Endothelial cell of umbilical vein (primary cell): ENCODE results near the gene IP6K2. TPM values are rescaled to one million over a fixed set of nuclear protein-coding genes. Genes with fewer than 3 reads are reported as not detected.

Experiments used
- BruUV-seq: library from RNA; stranded (reverse); fragments of 400-500 nt; replicated peaks from 2 replicates; lab custom pipeline; 2021; lab: Mats Ljungman, UMichigan
- CTCF ChIA-PET: fragments of 300-600, 350-600 bp; sonication (Branson Sonifier 250); formaldehyde crosslinking; loops from one replicate; lab custom pipeline; 2021; ENCODE audit warnings: antibody characterized with exemption, inconsistent platforms; lab: Charles Lee
- POLR2A ChIA-PET: fragments of 300-600, 350-600 bp; sonication (Branson Sonifier 250); formaldehyde crosslinking; loops from one replicate; lab custom pipeline; 2021; ENCODE audit warnings: antibody characterized with exemption, inconsistent platforms; lab: Charles Lee
- DNase-seq: peaks from one replicate; pipeline ENCODE4 v3.0.0-alpha.2; 2011; ENCODE audit warnings: low read depth, low spot score
- FAIRE-seq: peaks from 2 replicates; lab custom pipeline; 2011; peaks lifted over from hg19 to GRCh38; lab: Jason Lieb, UNC
- H2AFZ ChIP-seq: 2 replicates; pipeline ENCODE4 v1.6.0; 2012; ENCODE audit warnings: low read depth, low read length, control low read depth, inconsistent platforms
- H3K27ac ChIP-seq: 2 replicates; pipeline ENCODE4 v1.5.1; 2011; ENCODE audit warnings: low read depth, mild to moderate bottlenecking, control low read depth, low read length, moderate library complexity; ENCODE audit not compliant: insufficient read depth
- H3K27me3 ChIP-seq, 2 experiments: 2 replicates each; pipeline versions ENCODE4 v1.6.0 to v1.6.1; 2011; ENCODE audit warnings: low read length in 2 of 2, mixed read lengths in 1 of 2; ENCODE audit not compliant: control insufficient read depth in 2 of 2, insufficient read depth in 2 of 2
- H3K36me3 ChIP-seq, 2 experiments: 2 replicates in 1 of 2; 3 replicates in 1 of 2; pipeline ENCODE4 v1.5.1; 2011; ENCODE audit warnings: low read length in 2 of 2, mild to moderate bottlenecking in 1 of 2, moderate library complexity in 1 of 2; ENCODE audit not compliant: control insufficient read depth in 2 of 2, insufficient read depth in 2 of 2; ENCODE audit errors: extremely low read depth in 1 of 2
- H3K4me1 ChIP-seq: 3 replicates; pipeline ENCODE4 v1.5.1; 2011; ENCODE audit warnings: mild to moderate bottlenecking, low read length; ENCODE audit not compliant: control insufficient read depth, insufficient read depth; ENCODE audit errors: extremely low read depth
- H3K4me2 ChIP-seq: 2 replicates; pipeline ENCODE4 v1.6.1; 2011; ENCODE audit warnings: low read length, control low read depth, mixed read lengths; ENCODE audit not compliant: insufficient read depth
- H3K4me3 ChIP-seq, 3 experiments: fragments of 200-600 bp in 1 of 3; sonication (generic), shearing (Covaris generic) in 1 of 3; replicated peaks in 1 of 3; 2 replicates each; pipeline ENCODE4 v1.5.1; 2011 to 2016; ENCODE audit warnings: control low read depth in 3 of 3, low read length in 3 of 3, mild to moderate bottlenecking in 2 of 3, inconsistent platforms in 1 of 3, low read depth in 1 of 3, moderate library complexity in 1 of 3; ENCODE audit not compliant: insufficient read depth in 1 of 3
- H3K79me2 ChIP-seq: 2 replicates; pipeline ENCODE4 v1.6.0; 2012; ENCODE audit warnings: low read length, inconsistent platforms; ENCODE audit not compliant: control insufficient read depth, insufficient read depth
- H3K9ac ChIP-seq: replicated peaks from 2 replicates; pipeline ENCODE3; 2011; ENCODE audit warnings: low read length, control low read depth; ENCODE audit not compliant: insufficient read depth; ENCODE audit errors: extremely low read depth
- H3K9me1 ChIP-seq: replicated peaks from 3 replicates; pipeline ENCODE4 v1.6.0; 2011; ENCODE audit warnings: mild to moderate bottlenecking, low read length; ENCODE audit not compliant: control insufficient read depth, insufficient read depth; ENCODE audit errors: extremely low read depth
- H3K9me3 ChIP-seq: replicated peaks from 2 replicates; pipeline ENCODE4 v1.5.1; 2012; ENCODE audit warnings: low read length, inconsistent platforms; ENCODE audit not compliant: control insufficient read depth, insufficient read depth
- H4K20me1 ChIP-seq: replicated peaks from 2 replicates; pipeline ENCODE3; 2011; ENCODE audit warnings: mild to moderate bottlenecking, low read length; ENCODE audit not compliant: control insufficient read depth, insufficient read depth; ENCODE audit errors: extremely low read depth
- CTCF ChIP-seq, 2 donors: IDR thresholded peaks; 1 replicate in 1 of 2; 2 replicates in 1 of 2; pipeline ENCODE4 v1.5.1; 2011; ENCODE audit warnings: low read length in 2 of 2, mild to moderate bottlenecking in 2 of 2, moderate library complexity in 2 of 2, control low read depth in 1 of 2, inconsistent platforms in 1 of 2, low read depth in 1 of 2; ENCODE audit not compliant: insufficient read depth in 1 of 2; ENCODE audit errors: extremely low read depth in 1 of 2
- EZH2 ChIP-seq: IDR thresholded peaks from 2 replicates; pipeline ENCODE4 v1.6.1; 2012; ENCODE audit warnings: borderline replicate concordance, low read depth, mild to moderate bottlenecking, moderate library complexity, low read length, inconsistent platforms; ENCODE audit not compliant: severe bottlenecking
- FOS ChIP-seq: IDR thresholded peaks from 2 replicates; pipeline ENCODE4 v1.6.1; 2011; ENCODE audit warnings: mild to moderate bottlenecking, low read length, moderate library complexity, borderline replicate concordance; ENCODE audit not compliant: insufficient read depth
- GATA2 ChIP-seq: IDR thresholded peaks from 2 replicates; pipeline ENCODE4 v1.7.0; 2011; ENCODE audit warnings: low read depth, mild to moderate bottlenecking, moderate library complexity, mixed read lengths, low read length; ENCODE audit not compliant: insufficient read length, insufficient read depth
- JUN ChIP-seq: IDR thresholded peaks from 2 replicates; pipeline ENCODE4 v1.6.1; 2011; ENCODE audit warnings: borderline replicate concordance, low read depth; ENCODE audit not compliant: insufficient read length, insufficient read depth
- MAX ChIP-seq: IDR thresholded peaks from 2 replicates; pipeline ENCODE4 v1.6.1; 2011; ENCODE audit not compliant: insufficient read depth, insufficient read length
- MYC ChIP-seq: IDR thresholded peaks from one replicate; pipeline ENCODE4 v1.6.1; 2011; ENCODE audit warnings: mild to moderate bottlenecking, low read depth, low read length
- POLR2A ChIP-seq: IDR thresholded peaks from 2 replicates; pipeline ENCODE4 v1.6.1; 2012; ENCODE audit warnings: low read depth, mild to moderate bottlenecking, control low read depth, low read length
- POLR2AphosphoS5 ChIP-seq: IDR thresholded peaks from 2 replicates; pipeline ENCODE4 v1.6.1; 2012; ENCODE audit warnings: low read depth, mild to moderate bottlenecking, control low read depth, low read length, moderate library complexity; ENCODE audit not compliant: insufficient read depth
- dilution Hi-C: fragments of 300-500 bp; cut with MboI; formaldehyde crosslinking; loops from one replicate; pipeline ENCODE4 v1.15.0; 2019; ENCODE audit warnings: low sequenced_read_pairs; ENCODE audit not compliant: extremely low pct_ligation_motif_present
- intact Hi-C: fragments of 100-400 bp; cut with micrococcal nuclease; formaldehyde crosslinking; loops from one replicate; pipeline ENCODE4 v1.10.0; 2022
- polyA plus RNA-seq, 4 experiments: library from polyadenylated mRNA; depleted of rRNA in 3 of 4; stranded (reverse) in 3 of 4; unstranded in 1 of 4; fragments of >200 nt; gene quantifications; 2 replicates each; pipeline versions ENCODE4 v1.2.1 to v1.2.3, GENCODE V29; 2011 to 2012; ENCODE audit warnings: missing spikeins in 1 of 4
- total RNA-seq: library from RNA; stranded (reverse); gene quantifications from 2 replicates; pipeline ENCODE4 v1.2.3, GENCODE V29; 2021

Gene IP6K2
- total and polyA plus RNA-seq, 2 donors (not counting 3 experiments of a cell fraction or from before 2014, with no cell fraction given), result 81.8 to 143 TPM

- dilution Hi-C loops, result no loop called here
- Histone ChIP-seq H3K36me3 (no peaks in the 10 kb centered on the region), H3K9me1 (no peaks in the 10 kb centered on the region), H3K4me1 (peaks cover 3% of the 10 kb centered on the region), H2AFZ (no peak overlapping the region), H3K4me3 (no peak overlapping the region), H4K20me1 (no peaks in the 10 kb centered on the region), H3K27ac (no peak overlapping the region), H3K27me3 (no peaks in the 10 kb centered on the region), H3K4me2 (no peak overlapping the region), H3K9me3 (no peaks in the 10 kb centered on the region), H3K79me2 (no peaks in the 10 kb centered on the region), H3K9ac (no peak overlapping the region)
- intact Hi-C loops, result no loop called here
- no peak for TF ChIP-seq JUN
- no peak for TF ChIP-seq CTCF (IDR thresholded peaks at IDR 0.05; ENCODE audit: extremely low read depth in 1 of 2, insufficient read depth in 1 of 2, low read depth in 1 of 2, low read length in 2 of 2)
- no peak for TF ChIP-seq MAX
- TF ChIP-seq GATA2, result no peak
- TF ChIP-seq POLR2A, result no peak
- TF ChIP-seq EZH2, result no peak
- TF ChIP-seq FOS, result no peak
- TF ChIP-seq MYC, result no peak
- no peak for TF ChIP-seq POLR2AphosphoS5
- no peak for FAIRE-seq
- BruUV-seq, result no TSS peak
- no peak for DNase-seq
- CTCF ChIA-PET, result interaction anchor here (0.5 to 2.4 kb wide), 40 partner anchors 7 to 545 kb away, joined by 3 to 23 read pairs (median 4); partner anchors contain the start of genes ARIH2, IP6K2, NCKIPSD and P4HTM
- POLR2A ChIA-PET, result interaction anchor here (0.6 to 1.2 kb wide), 2 partner anchors 23 to 202 kb away, joined by 3 read pairs; partner anchors contain the start of gene IP6K2
These were observed 22.1 kb upstream of the IP6K2 start for GRCh38 chr3:48738926-48739616.
